Measurements from ENCODE around the gene ADAMTSL1. TPM values are rescaled to one million over a fixed set of nuclear protein-coding genes. Genes with fewer than 3 reads are reported as not detected.

The ADAMTSL1 gene
- total RNA-seq, 1 donor from 2014 or later: 12.3 TPM

- DNase-seq (ENCODE audit: low spot score in 2 of 2): no peak
- no peak overlapping the region for H3K27ac ChIP-seq
- H3K27me3 ChIP-seq: no peaks in the 10 kb centered on the region
- no peak overlapping the region for H3K4me3 ChIP-seq
- no peaks in the 10 kb centered on the region for H3K9me3 ChIP-seq
- H3K4me1 ChIP-seq: no peaks in the 10 kb centered on the region
- intact Hi-C loops (cut with DNase I): loop anchor here (10.0 kb wide), 1 partner anchor 215 kb away; no protein-coding TSS in a partner anchor
- no peak for TF ChIP-seq CTCF (IDR thresholded peaks at IDR 0.05)
- no peaks in the 10 kb centered on the region for H3K36me3 ChIP-seq
These were observed 186.0 kb downstream of the ADAMTSL1 start for GRCh38 chr9:18660001-18660400.

GRCh38 chr9:18662320-18662719, 188.4 kb downstream of the ADAMTSL1 start:
- H3K4me1 ChIP-seq: peaks cover 4 to 8% of the 10 kb centered on the region in 2 donors
- intact Hi-C loops (cut with DNase I): loop anchor here (10.0 kb wide), 1 partner anchor 218 kb away; no protein-coding TSS in a partner anchor
- no peaks in the 10 kb centered on the region for H3K9me3 ChIP-seq
- no peak for TF ChIP-seq CTCF (IDR thresholded peaks at IDR 0.05)
- H3K4me3 ChIP-seq: no peak overlapping the region
- H3K36me3 ChIP-seq: no peaks in the 10 kb centered on the region
- H3K27ac ChIP-seq: no peak overlapping the region
- H3K27me3 ChIP-seq: no peaks in the 10 kb centered on the region
- DNase-seq (ENCODE audit: low spot score in 2 of 2): no peak

- H3K4me3 ChIP-seq: no peak overlapping the region
- peaks cover 7 to 8% of the 10 kb centered on the region in 2 donors for H3K4me1 ChIP-seq
- no peak for DNase-seq (ENCODE audit: low spot score in 2 of 2)
- peak overlapping the region in 1 of 2 donors; percentile 3 for H3K27ac ChIP-seq
- H3K27me3 ChIP-seq: no peaks in the 10 kb centered on the region
- no peaks in the 10 kb centered on the region for H3K36me3 ChIP-seq
- intact Hi-C loops (cut with DNase I): loop anchor here (10.0 kb wide), 1 partner anchor 221 kb away; no protein-coding TSS in a partner anchor
- TF ChIP-seq CTCF (IDR thresholded peaks at IDR 0.05): no peak
- H3K9me3 ChIP-seq: no peaks in the 10 kb centered on the region
These were observed 192.0 kb downstream of the ADAMTSL1 start for GRCh38 chr9:18665947-18666346.

- Histone ChIP-seq H3K27ac (peak overlapping the region in 1 of 2 donors; percentile 3), H3K4me1 (peaks cover 7 to 8% of the 10 kb centered on the region in 2 donors), H3K4me3 (no peak overlapping the region), H3K9me3 (no peaks in the 10 kb centered on the region), H3K27me3 (no peaks in the 10 kb centered on the region), H3K36me3 (no peaks in the 10 kb centered on the region)
- intact Hi-C loops (cut with DNase I): loop anchor here (10.0 kb wide), 1 partner anchor 222 kb away; no protein-coding TSS in a partner anchor
- no peak for DNase-seq (ENCODE audit: low spot score in 2 of 2)
- TF ChIP-seq CTCF (IDR thresholded peaks at IDR 0.05): no peak
These were observed 192.4 kb downstream of the ADAMTSL1 start for GRCh38 chr9:18666348-18666747.

GRCh38 chr9:18666986-18667772, 193.2 kb downstream of the ADAMTSL1 start:
- intact Hi-C loops (cut with DNase I): loop anchor here (10.0 kb wide), 1 partner anchor 222 kb away; no protein-coding TSS in a partner anchor
- Histone ChIP-seq H3K27ac (peak overlapping the region in 1 of 2 donors; percentile 39), H3K9me3 (no peaks in the 10 kb centered on the region), H3K36me3 (no peaks in the 10 kb centered on the region), H3K4me3 (no peak overlapping the region), H3K27me3 (no peaks in the 10 kb centered on the region), H3K4me1 (peaks cover 7 to 8% of the 10 kb centered on the region in 2 donors)
- DNase-seq (ENCODE audit: low spot score in 2 of 2): no peak
- TF ChIP-seq CTCF (IDR thresholded peaks at IDR 0.05): no peak
